SK-N-SH treated with all-trans-retinoic acid at 6 μM for 48 hours (cell line): Measurements from ENCODE around the gene FNDC3B.

Source experiments
- ARNTL ChIP-seq: fragments of 450-650 bp; formaldehyde crosslinking; IDR thresholded peaks from 2 replicates; pipeline ENCODE4 v1.5.0; 2020; ENCODE audit warnings: low read depth, mild to moderate bottlenecking, moderate library complexity, borderline replicate concordance
- ESRRG ChIP-seq: fragments of 250-450 bp; sonication (Bioruptor Pico); IDR thresholded peaks from 2 replicates; pipeline ENCODE4 v1.6.1; 2021; ENCODE audit warnings: mild to moderate bottlenecking
- ISL1 ChIP-seq: fragments of 250-450 bp; sonication (Bioruptor Pico); IDR thresholded peaks from 2 replicates; pipeline ENCODE4 v2.1.2; 2022; ENCODE audit warnings: mild to moderate bottlenecking, moderate library complexity
- OSR1 ChIP-seq: fragments of 250-450 bp; sonication (Bioruptor Pico); IDR thresholded peaks from 2 replicates; pipeline ENCODE4 v1.8.0; 2022; ENCODE audit warnings: moderate library complexity, mild to moderate bottlenecking, inconsistent platforms
- ZC3H10 ChIP-seq: fragments of 250-450 bp; sonication (Bioruptor Pico); IDR thresholded peaks from 2 replicates; pipeline ENCODE4 v1.5.1; 2021; ENCODE audit warnings: mild to moderate bottlenecking, moderate library complexity
- ZFP3 ChIP-seq: fragments of 250-450 bp; sonication (Bioruptor Pico); IDR thresholded peaks from 2 replicates; pipeline ENCODE4 v1.5.0; 2020; ENCODE audit warnings: mild to moderate bottlenecking, moderate library complexity
- ZFP30 ChIP-seq: fragments of 450-650 bp; formaldehyde crosslinking; IDR thresholded peaks from 2 replicates; pipeline ENCODE4 v1.5.0; 2022; ENCODE audit warnings: mild to moderate bottlenecking, moderate library complexity
- ZNF70 ChIP-seq: fragments of 450-650 bp; formaldehyde crosslinking; IDR thresholded peaks from 2 replicates; pipeline ENCODE4 v1.5.0; 2020; ENCODE audit warnings: mild to moderate bottlenecking, moderate library complexity
- TF ChIP-seq, protein P1 (sequence below): fragments of 250-450 bp; sonication (Bioruptor Pico); IDR thresholded peaks from 2 replicates; pipeline ENCODE4 v1.8.0; 2020; ENCODE audit warnings: mild to moderate bottlenecking, moderate library complexity, borderline replicate concordance

DNA sequence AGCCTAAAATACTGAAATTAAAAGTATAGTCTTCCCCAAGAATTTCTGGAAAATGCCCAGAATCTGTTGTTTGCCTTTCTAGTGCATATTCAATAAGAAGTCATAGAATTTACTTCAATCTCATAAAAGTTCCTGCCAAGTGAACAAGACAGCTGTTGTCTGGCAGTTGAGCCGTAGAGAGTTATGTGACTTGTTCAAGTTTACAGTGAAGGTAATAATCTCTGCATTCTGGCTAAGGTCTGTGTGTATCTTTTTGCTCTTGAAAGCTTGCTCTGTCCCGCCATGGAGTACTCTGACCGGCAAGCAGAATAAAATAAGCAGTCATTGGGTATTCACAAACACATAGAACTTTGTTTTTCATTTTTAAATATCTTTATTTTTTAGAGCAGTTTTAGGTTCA, 331.0 kb downstream of the FNDC3B start:
- no peak for TF ChIP-seq ZNF70 (CRISPR knock-in tag)
- TF ChIP-seq, protein P1, sequence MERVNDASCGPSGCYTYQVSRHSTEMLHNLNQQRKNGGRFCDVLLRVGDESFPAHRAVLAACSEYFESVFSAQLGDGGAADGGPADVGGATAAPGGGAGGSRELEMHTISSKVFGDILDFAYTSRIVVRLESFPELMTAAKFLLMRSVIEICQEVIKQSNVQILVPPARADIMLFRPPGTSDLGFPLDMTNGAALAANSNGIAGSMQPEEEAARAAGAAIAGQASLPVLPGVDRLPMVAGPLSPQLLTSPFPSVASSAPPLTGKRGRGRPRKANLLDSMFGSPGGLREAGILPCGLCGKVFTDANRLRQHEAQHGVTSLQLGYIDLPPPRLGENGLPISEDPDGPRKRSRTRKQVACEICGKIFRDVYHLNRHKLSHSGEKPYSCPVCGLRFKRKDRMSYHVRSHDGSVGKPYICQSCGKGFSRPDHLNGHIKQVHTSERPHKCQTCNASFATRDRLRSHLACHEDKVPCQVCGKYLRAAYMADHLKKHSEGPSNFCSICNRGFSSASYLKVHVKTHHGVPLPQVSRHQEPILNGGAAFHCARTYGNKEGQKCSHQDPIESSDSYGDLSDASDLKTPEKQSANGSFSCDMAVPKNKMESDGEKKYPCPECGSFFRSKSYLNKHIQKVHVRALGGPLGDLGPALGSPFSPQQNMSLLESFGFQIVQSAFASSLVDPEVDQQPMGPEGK (CRISPR knock-in tag): no peak
- no peak for TF ChIP-seq ZFP30 (CRISPR knock-in tag)
- TF ChIP-seq OSR1 (CRISPR knock-in tag): no peak
- no peak for TF ChIP-seq ARNTL (CRISPR knock-in tag)
- no peak for TF ChIP-seq ISL1 (CRISPR knock-in tag)
- TF ChIP-seq ESRRG (CRISPR knock-in tag): no peak
- TF ChIP-seq ZC3H10 (CRISPR knock-in tag): no peak
- TF ChIP-seq ZFP3: no peak
